Measurements from ENCODE around the gene LYRM4. TPM values are rescaled to one million over a fixed set of nuclear protein-coding genes. Genes with fewer than 3 reads are reported as not detected.

LYRM4 gene
- total RNA-seq, 2 experiments from 2014 or later: 44.3 to 45.7 TPM

DNA sequence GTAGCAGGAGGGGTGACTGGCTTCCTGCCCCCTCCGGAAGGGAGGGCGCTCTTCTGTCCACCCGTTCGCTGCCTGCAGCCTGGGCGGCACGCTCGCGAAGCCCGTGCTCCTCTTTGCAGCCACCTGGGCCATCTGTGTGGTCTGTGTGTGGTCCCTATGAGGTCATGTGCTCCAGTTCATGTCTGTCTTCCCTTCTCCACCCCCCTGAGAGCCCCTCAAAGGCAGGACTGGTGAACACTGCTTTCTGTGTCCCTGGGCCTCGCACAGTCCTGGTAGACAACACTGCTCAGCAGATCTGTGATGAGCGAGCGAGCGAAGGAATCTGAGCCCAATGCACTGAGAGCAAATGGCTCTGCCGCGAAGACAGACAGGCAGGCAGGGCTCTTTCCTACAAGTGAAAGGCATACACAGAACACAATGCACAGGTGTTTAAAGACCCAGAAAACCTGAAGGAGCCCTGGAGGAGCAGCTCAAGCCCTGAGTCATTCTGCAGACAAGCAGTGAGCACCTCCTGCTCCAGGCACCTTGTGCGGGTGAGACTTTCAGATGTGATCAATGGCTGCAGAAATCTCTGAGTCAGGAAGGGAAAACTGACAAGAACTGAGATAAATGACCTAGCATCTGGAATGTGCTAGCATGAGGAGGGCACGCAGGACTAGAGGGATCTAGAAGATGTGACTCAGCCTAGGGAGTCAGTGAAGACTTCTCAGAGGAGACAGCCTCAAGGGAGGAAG lies 148.5 kb downstream of the LYRM4 start:
- H3K36me3 Mint-ChIP-seq: peaks cover 17% of the 10 kb centered on the region
- no peak overlapping the region for H3K27ac Mint-ChIP-seq
- DNase-seq: no peak
- H3K9me3 Mint-ChIP-seq: no peaks in the 10 kb centered on the region
- H3K4me1 Mint-ChIP-seq: no peaks in the 10 kb centered on the region
- H3K4me3 Mint-ChIP-seq: no peak overlapping the region
- no peaks in the 10 kb centered on the region for H3K27me3 Mint-ChIP-seq

GRCh38 chr6:5111626-5112025 lies 149.1 kb downstream of the LYRM4 start:
- no peak overlapping the region for H3K27ac Mint-ChIP-seq
- H3K36me3 Mint-ChIP-seq: peaks cover 17% of the 10 kb centered on the region
- no peaks in the 10 kb centered on the region for H3K4me1 Mint-ChIP-seq
- DNase-seq: no peak
- no peak overlapping the region for H3K4me3 Mint-ChIP-seq
- no peaks in the 10 kb centered on the region for H3K27me3 Mint-ChIP-seq
- no peaks in the 10 kb centered on the region for H3K9me3 Mint-ChIP-seq

DNA sequence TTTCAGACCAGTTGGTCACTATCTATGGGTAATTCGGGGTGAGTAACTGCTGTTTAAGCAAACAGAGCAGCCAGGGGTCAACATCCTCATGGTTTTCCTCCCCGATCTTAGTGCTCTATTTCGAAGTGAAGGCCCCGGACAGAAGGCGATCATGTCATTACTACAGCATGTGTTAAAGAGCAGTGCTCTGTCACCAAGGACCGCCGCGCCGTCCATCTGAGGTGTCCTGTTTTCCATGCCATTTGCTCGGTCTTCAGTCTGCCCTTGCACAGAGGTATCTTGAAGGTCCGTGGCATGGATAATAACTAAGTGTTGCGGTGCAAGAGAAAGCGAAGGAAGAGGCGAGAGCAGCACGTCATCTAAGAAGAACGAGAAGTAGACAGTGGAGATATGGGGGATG lies 150.5 kb downstream of the LYRM4 start:
- Mint-ChIP-seq H3K27ac (no peak overlapping the region), H3K4me3 (no peak overlapping the region), H3K36me3 (peaks cover 23% of the 10 kb centered on the region), H3K4me1 (no peaks in the 10 kb centered on the region), H3K27me3 (no peaks in the 10 kb centered on the region), H3K9me3 (no peaks in the 10 kb centered on the region)
- no peak for DNase-seq

DNA sequence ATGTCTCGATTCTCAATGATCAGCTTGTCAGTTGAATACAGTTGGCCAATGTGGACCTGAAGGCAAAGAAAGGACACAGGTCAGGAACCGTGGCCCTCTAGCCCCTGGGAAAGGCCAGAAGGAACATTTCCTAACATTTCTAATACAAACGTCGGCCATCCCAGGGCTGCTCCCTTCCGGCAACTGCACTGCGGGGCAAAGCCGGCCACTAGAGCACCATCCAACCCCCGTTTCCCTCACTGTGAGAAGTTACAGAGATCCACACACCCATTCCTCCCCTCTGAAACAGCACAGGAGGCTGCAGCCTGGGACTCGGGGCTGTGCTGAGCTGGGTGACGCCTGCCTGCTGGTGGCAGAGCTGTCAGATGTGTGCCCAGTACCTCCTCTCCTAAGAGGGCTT lies 151.3 kb downstream of the LYRM4 start:
- Mint-ChIP-seq H3K27me3 (no peaks in the 10 kb centered on the region), H3K36me3 (peaks cover 24% of the 10 kb centered on the region), H3K27ac (no peak overlapping the region), H3K4me1 (no peaks in the 10 kb centered on the region), H3K9me3 (no peaks in the 10 kb centered on the region), H3K4me3 (no peak overlapping the region)
- DNase-seq: no peak

GRCh38 chr6:5108536-5109150 lies 152.1 kb downstream of the LYRM4 start:
- Mint-ChIP-seq H3K9me3 (no peaks in the 10 kb centered on the region), H3K4me3 (no peak overlapping the region), H3K4me1 (no peaks in the 10 kb centered on the region), H3K36me3 (peaks cover 29% of the 10 kb centered on the region), H3K27me3 (no peaks in the 10 kb centered on the region), H3K27ac (no peak overlapping the region)
- DNase-seq: no peak

GRCh38 chr6:5108068-5108467 lies 152.7 kb downstream of the LYRM4 start:
- DNase-seq: no peak
- H3K4me3 Mint-ChIP-seq: no peak overlapping the region
- no peaks in the 10 kb centered on the region for H3K27me3 Mint-ChIP-seq
- H3K27ac Mint-ChIP-seq: no peak overlapping the region
- H3K4me1 Mint-ChIP-seq: no peaks in the 10 kb centered on the region
- H3K9me3 Mint-ChIP-seq: no peaks in the 10 kb centered on the region
- peaks cover 29% of the 10 kb centered on the region for H3K36me3 Mint-ChIP-seq

- no peaks in the 10 kb centered on the region for H3K27me3 Mint-ChIP-seq
- H3K36me3 Mint-ChIP-seq: peaks cover 29% of the 10 kb centered on the region
Measured at GRCh38 chr6:5107341-5107740, 153.4 kb downstream of the LYRM4 start.

GRCh38 chr6:5105146-5105545 lies 155.6 kb downstream of the LYRM4 start:
- H3K27me3 Mint-ChIP-seq: no peaks in the 10 kb centered on the region
- no peaks in the 10 kb centered on the region for H3K9me3 Mint-ChIP-seq
- no peak overlapping the region for H3K27ac Mint-ChIP-seq

More at GRCh38 chr6:5107341-5107740, 153.4 kb downstream of the LYRM4 start:
- H3K4me1 Mint-ChIP-seq: no peaks in the 10 kb centered on the region
- H3K9me3 Mint-ChIP-seq: no peaks in the 10 kb centered on the region
- H3K4me3 Mint-ChIP-seq: no peak overlapping the region
- no peak for DNase-seq
- no peak overlapping the region for H3K27ac Mint-ChIP-seq

GRCh38 chr6:5104667-5105066 lies 156.1 kb downstream of the LYRM4 start:
- Mint-ChIP-seq H3K27ac (no peak overlapping the region), H3K4me1 (no peaks in the 10 kb centered on the region), H3K4me3 (no peak overlapping the region), H3K9me3 (no peaks in the 10 kb centered on the region), H3K36me3 (peaks cover 20% of the 10 kb centered on the region), H3K27me3 (no peaks in the 10 kb centered on the region)
- DNase-seq: no peak

More at GRCh38 chr6:5105146-5105545, 155.6 kb downstream of the LYRM4 start:
- DNase-seq: no peak
- Mint-ChIP-seq H3K4me3 (no peak overlapping the region), H3K36me3 (peaks cover 20% of the 10 kb centered on the region), H3K4me1 (no peaks in the 10 kb centered on the region)

- Mint-ChIP-seq H3K27ac (no peak overlapping the region), H3K27me3 (no peaks in the 10 kb centered on the region), H3K36me3 (peaks cover 20% of the 10 kb centered on the region), H3K4me3 (no peak overlapping the region), H3K4me1 (no peaks in the 10 kb centered on the region), H3K9me3 (no peaks in the 10 kb centered on the region)
- no peak for DNase-seq
Measured at GRCh38 chr6:5103250-5103649, 157.5 kb downstream of the LYRM4 start.

- peaks cover 15% of the 10 kb centered on the region for H3K36me3 Mint-ChIP-seq
- DNase-seq: no peak
- no peak overlapping the region for H3K4me3 Mint-ChIP-seq
- H3K4me1 Mint-ChIP-seq: no peaks in the 10 kb centered on the region
- no peak overlapping the region for H3K27ac Mint-ChIP-seq
- no peaks in the 10 kb centered on the region for H3K9me3 Mint-ChIP-seq
- H3K27me3 Mint-ChIP-seq: no peaks in the 10 kb centered on the region
Measured at GRCh38 chr6:5102267-5102970, 158.3 kb downstream of the LYRM4 start.

- no peak overlapping the region for H3K4me3 Mint-ChIP-seq
- H3K27me3 Mint-ChIP-seq: no peaks in the 10 kb centered on the region
- H3K27ac Mint-ChIP-seq: no peak overlapping the region
- no peaks in the 10 kb centered on the region for H3K4me1 Mint-ChIP-seq
- H3K9me3 Mint-ChIP-seq: no peaks in the 10 kb centered on the region
- H3K36me3 Mint-ChIP-seq: peaks cover 12% of the 10 kb centered on the region
- DNase-seq: no peak
Measured at GRCh38 chr6:5100806-5101205, 159.9 kb downstream of the LYRM4 start.

- no peaks in the 10 kb centered on the region for H3K4me1 Mint-ChIP-seq
- H3K36me3 Mint-ChIP-seq: peaks cover 7% of the 10 kb centered on the region
- no peak for DNase-seq
- H3K4me3 Mint-ChIP-seq: no peak overlapping the region
- no peaks in the 10 kb centered on the region for H3K27me3 Mint-ChIP-seq
- no peaks in the 10 kb centered on the region for H3K9me3 Mint-ChIP-seq
- H3K27ac Mint-ChIP-seq: no peak overlapping the region
Measured at GRCh38 chr6:5099537-5099936, 161.2 kb downstream of the LYRM4 start.

DNA sequence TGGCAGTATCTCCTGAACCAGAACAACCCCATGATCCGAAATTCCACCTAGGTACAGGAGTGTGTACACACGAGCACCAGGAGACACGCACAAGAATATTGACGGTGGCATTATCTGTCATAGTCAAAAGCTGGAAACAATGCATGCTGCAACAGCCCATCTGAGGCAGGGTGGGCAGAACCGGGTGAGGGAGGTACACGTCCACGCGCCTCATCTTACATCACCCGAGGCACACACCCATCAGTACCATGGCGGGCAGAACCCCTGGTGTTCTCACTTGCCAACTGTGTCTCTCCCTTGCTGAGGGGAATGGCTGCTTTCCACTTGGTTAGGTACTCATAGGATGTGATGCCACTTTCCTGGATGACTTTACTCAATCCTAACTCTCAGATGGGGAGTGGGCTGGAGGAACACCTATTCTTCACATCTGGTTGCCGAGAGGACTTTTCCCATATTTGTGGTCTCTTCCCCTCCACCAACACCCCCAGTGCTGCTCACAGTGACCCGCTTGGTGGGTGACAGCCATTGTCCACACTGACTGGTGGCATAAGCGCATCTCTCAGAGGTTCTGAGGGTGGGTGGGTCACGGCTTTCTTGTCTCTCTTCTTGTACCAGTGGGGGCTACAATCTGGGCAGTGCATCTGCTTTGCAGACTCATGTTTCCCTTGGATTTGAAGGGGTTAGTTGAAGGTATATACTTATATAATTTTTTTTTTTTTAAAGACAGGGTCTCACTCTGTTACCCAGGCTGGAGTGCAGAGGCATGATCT lies 162.1 kb downstream of the LYRM4 start:
- Mint-ChIP-seq H3K36me3 (peaks cover 3% of the 10 kb centered on the region), H3K9me3 (no peaks in the 10 kb centered on the region), H3K27ac (no peak overlapping the region), H3K27me3 (no peaks in the 10 kb centered on the region), H3K4me3 (no peak overlapping the region), H3K4me1 (no peaks in the 10 kb centered on the region)
- DNase-seq: no peak

DNA sequence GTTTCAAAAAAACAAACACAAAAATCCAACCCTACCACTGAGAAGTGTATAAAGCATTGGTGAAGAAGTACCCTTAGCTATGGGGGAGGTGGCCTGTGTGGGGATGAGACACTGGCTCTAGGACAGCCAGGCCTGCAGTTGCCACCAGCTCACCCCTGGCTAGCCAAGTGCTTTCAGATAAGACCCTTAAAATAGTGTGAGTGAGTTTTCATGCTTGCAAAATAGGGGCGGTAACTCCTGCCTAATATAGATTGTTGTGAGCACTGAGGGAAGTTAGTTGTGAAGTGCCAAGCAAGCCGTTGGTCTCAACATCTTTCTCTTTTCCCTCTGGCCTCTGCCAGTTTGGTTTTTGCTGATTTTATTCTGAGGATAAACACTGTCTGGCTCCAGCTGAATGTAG lies 164.3 kb downstream of the LYRM4 start:
- H3K36me3 Mint-ChIP-seq: peaks cover 3% of the 10 kb centered on the region
- DNase-seq: no peak
- no peak overlapping the region for H3K4me3 Mint-ChIP-seq
- peaks cover 10% of the 10 kb centered on the region for H3K27me3 Mint-ChIP-seq
- peaks cover 6% of the 10 kb centered on the region for H3K4me1 Mint-ChIP-seq
- no peaks in the 10 kb centered on the region for H3K9me3 Mint-ChIP-seq
- H3K27ac Mint-ChIP-seq: no peak overlapping the region
